AG04449 (cell line): ENCODE data around the gene KCNJ9.

Source experiments
- CTCF ChIA-PET: fragments of 350-600 bp; formaldehyde crosslinking; extraction: SDS; loops from one replicate; lab custom pipeline; 2021; ENCODE audit warnings: antibody characterized with exemption; lab: Yijun Ruan, JAX
- POLR2A ChIA-PET: fragments of 400-600, 350-600 bp; formaldehyde crosslinking; extraction: SDS; loops from one replicate; lab custom pipeline; 2020; ENCODE audit warnings: antibody characterized with exemption, inconsistent platforms; lab: Yijun Ruan, JAX
- DNase-seq: peaks from one replicate; pipeline ENCODE4 v3.0.0-alpha.2; 2010; ENCODE audit warnings: low read depth, low spot score
- H3K4me3 ChIP-seq: 2 replicates; pipeline ENCODE4 v1.5.1; 2011; ENCODE audit warnings: low read depth, mild to moderate bottlenecking, control low read depth, low read length
- CTCF ChIP-seq: IDR thresholded peaks from one replicate; pipeline ENCODE4 v1.5.1; 2011; ENCODE audit warnings: mild to moderate bottlenecking, moderate library complexity, low read length, control low read depth, inconsistent platforms; ENCODE audit not compliant: insufficient read depth; ENCODE audit errors: missing control alignments

Gene KCNJ9

GRCh38 chr1:160063176-160063575 is 18.2 kb upstream of the KCNJ9 start:
- no peak for TF ChIP-seq CTCF
- DNase-seq: no peak
- no peak overlapping the region for H3K4me3 ChIP-seq
- ChIA-PET CTCF (interaction anchor here (0.8 to 10.0 kb wide), 4 partner anchors 16 to 55 kb away, joined by 3 to 58 read pairs (median 18); no protein-coding TSS in a partner anchor), POLR2A (interaction anchor here (0.6 kb wide), 1 partner anchor 105 kb away, joined by 3 read pairs; no protein-coding TSS in a partner anchor)

- DNase-seq: no peak
- no peak for TF ChIP-seq CTCF
- CTCF ChIA-PET: interaction anchor here (0.8 to 10.0 kb wide), 4 partner anchors 15 to 56 kb away, joined by 3 to 58 read pairs (median 18); no protein-coding TSS in a partner anchor
- POLR2A ChIA-PET: no interaction called here
- no peak overlapping the region for H3K4me3 ChIP-seq
Measured at GRCh38 chr1:160064164-160064563, 17.2 kb upstream of the KCNJ9 start.

- POLR2A ChIA-PET: no interaction called here
- CTCF ChIA-PET: interaction anchor here (2.7 to 10.0 kb wide), 3 partner anchors 14 to 22 kb away, joined by 15 to 58 read pairs (median 21); no protein-coding TSS in a partner anchor
- no peak for TF ChIP-seq CTCF
- DNase-seq: no peak
- no peak overlapping the region for H3K4me3 ChIP-seq
Measured at GRCh38 chr1:160064746-160065145, 16.6 kb upstream of the KCNJ9 start.

- no peak overlapping the region for H3K4me3 ChIP-seq
- DNase-seq: no peak
- CTCF ChIA-PET: interaction anchor here (0.5 to 3.2 kb wide), 8 partner anchors 10 to 21 kb away, joined by 3 to 18 read pairs (median 8); partner anchors contain the start of gene KCNJ9
- no peak for TF ChIP-seq CTCF
- POLR2A ChIA-PET: no interaction called here
Measured at GRCh38 chr1:160066829-160067745, 14.3 kb upstream of the KCNJ9 start.

- H3K4me3 ChIP-seq: no peak overlapping the region
- ChIA-PET POLR2A (no interaction called here), CTCF (interaction anchor here (1.0 to 11.7 kb wide), 8 partner anchors 8 to 22 kb away, joined by 3 to 116 read pairs (median 10); partner anchors contain the start of gene KCNJ9)
- no peak for DNase-seq
- no peak for TF ChIP-seq CTCF
Measured at GRCh38 chr1:160068225-160068624, 13.1 kb upstream of the KCNJ9 start.

GRCh38 chr1:160069460-160070231 is 11.7 kb upstream of the KCNJ9 start, which contains the start of gene KCNJ10:
KCNJ10 (minus strand) TSS chr1:160070160; CDS start chr1:160042532, 27,628 bp downstream.
- POLR2A ChIA-PET: no interaction called here
- CTCF ChIA-PET: interaction anchor here (0.7 to 11.7 kb wide), 6 partner anchors 9 to 62 kb away, joined by 3 to 116 read pairs (median 4); partner anchors contain the start of gene KCNJ9
- peak within 1 kb of the TSS; percentile 61 for H3K4me3 ChIP-seq
- no peak for DNase-seq
- no peak for TF ChIP-seq CTCF
